AG20443 (cell line): ENCODE results near the gene CLCA1.
A peak's percentile ranks its signal among the peaks of the same experiment; 100 is the strongest.

Source experiments
- DNase-seq: peaks from one replicate; pipeline ENCODE4 v3.0.0; 2012; ENCODE audit warnings: low spot score, mixed read lengths

The CLCA1 gene

GRCh38 chr1:86468501-86468977 lies at the start of gene CLCA1:
CLCA1 (plus strand) TSS chr1:86468927; CDS start chr1:86468972, 45 bp downstream.
- DNase-seq = no peak

- DNase-seq = peak; percentile 36
Measured at GRCh38 chr1:86419277-86419903, 49.3 kb upstream of the CLCA1 start.

GRCh38 chr1:86421601-86422280 lies 47.0 kb upstream of the CLCA1 start:
- DNase-seq = peak; percentile 32

- no peak for DNase-seq
Measured at GRCh38 chr1:86423473-86423872, 45.3 kb upstream of the CLCA1 start.

GRCh38 chr1:86423873-86424272 lies 44.9 kb upstream of the CLCA1 start, which contains the start of gene CLCA2:
CLCA2 (plus strand) TSS chr1:86424171; CDS start chr1:86424248, 77 bp downstream.
- DNase-seq = no peak

- DNase-seq = peak; percentile 14
Measured at GRCh38 chr1:86429122-86429725, 39.5 kb upstream of the CLCA1 start.

GRCh38 chr1:86429835-86430234 lies 38.9 kb upstream of the CLCA1 start:
- DNase-seq = peak; percentile 90

- no peak for DNase-seq
Measured at GRCh38 chr1:86430376-86430775, 38.4 kb upstream of the CLCA1 start.

GRCh38 chr1:86434059-86434458 lies 34.7 kb upstream of the CLCA1 start:
- no peak for DNase-seq

- no peak for DNase-seq
Measured at GRCh38 chr1:86435327-86435726, 33.4 kb upstream of the CLCA1 start.

- DNase-seq = no peak
Measured at GRCh38 chr1:86436041-86436440, 32.7 kb upstream of the CLCA1 start.

- no peak for DNase-seq
Measured at GRCh38 chr1:86441581-86441980, 27.1 kb upstream of the CLCA1 start.

GRCh38 chr1:86441997-86442396 lies 26.7 kb upstream of the CLCA1 start:
- no peak for DNase-seq

GRCh38 chr1:86445919-86446318 lies 22.8 kb upstream of the CLCA1 start:
- no peak for DNase-seq

- DNase-seq = no peak
Measured at GRCh38 chr1:86447198-86447790, 21.4 kb upstream of the CLCA1 start.

GRCh38 chr1:86448670-86449069 lies 20.1 kb upstream of the CLCA1 start:
- DNase-seq = no peak

- DNase-seq = no peak
Measured at GRCh38 chr1:86449103-86449502, 19.6 kb upstream of the CLCA1 start.

- DNase-seq = no peak
Measured at GRCh38 chr1:86450847-86451246, 17.9 kb upstream of the CLCA1 start.

- no peak for DNase-seq
Measured at GRCh38 chr1:86453664-86454063, 15.1 kb upstream of the CLCA1 start.

GRCh38 chr1:86455073-86455472 lies 13.7 kb upstream of the CLCA1 start:
- DNase-seq = no peak

- DNase-seq = no peak
Measured at GRCh38 chr1:86460998-86461397, 7.7 kb upstream of the CLCA1 start.

GRCh38 chr1:86461482-86461881 lies 7.2 kb upstream of the CLCA1 start:
- DNase-seq = no peak

- no peak for DNase-seq
Measured at GRCh38 chr1:86464819-86465218, 3.9 kb upstream of the CLCA1 start.
